MM.1S (cell line): Measurements from ENCODE around the gene SLIT3.

Experiments
- EZH2 ChIP-seq: fragments of 300-600 bp; sonication (generic); optimal IDR thresholded peaks from 2 replicates; pipeline ENCODE3; 2017; ENCODE audit warnings: low read depth, mild to moderate bottlenecking, antibody characterized with exemption, low read length, mixed read lengths
- EZH2phosphoT487 ChIP-seq: fragments of 300-600 bp; sonication (generic); IDR thresholded peaks from 2 replicates; pipeline ENCODE4 v1.6.1; 2018; ENCODE audit warnings: antibody characterized with exemption, low read length
- TF ChIP-seq, protein P1 (sequence below): fragments of 300-600 bp; sonication (generic); IDR thresholded peaks from 2 replicates; pipeline ENCODE4 v1.5.1; 2016; ENCODE audit warnings: antibody characterized with exemption, low read length, mixed read lengths

DNA sequence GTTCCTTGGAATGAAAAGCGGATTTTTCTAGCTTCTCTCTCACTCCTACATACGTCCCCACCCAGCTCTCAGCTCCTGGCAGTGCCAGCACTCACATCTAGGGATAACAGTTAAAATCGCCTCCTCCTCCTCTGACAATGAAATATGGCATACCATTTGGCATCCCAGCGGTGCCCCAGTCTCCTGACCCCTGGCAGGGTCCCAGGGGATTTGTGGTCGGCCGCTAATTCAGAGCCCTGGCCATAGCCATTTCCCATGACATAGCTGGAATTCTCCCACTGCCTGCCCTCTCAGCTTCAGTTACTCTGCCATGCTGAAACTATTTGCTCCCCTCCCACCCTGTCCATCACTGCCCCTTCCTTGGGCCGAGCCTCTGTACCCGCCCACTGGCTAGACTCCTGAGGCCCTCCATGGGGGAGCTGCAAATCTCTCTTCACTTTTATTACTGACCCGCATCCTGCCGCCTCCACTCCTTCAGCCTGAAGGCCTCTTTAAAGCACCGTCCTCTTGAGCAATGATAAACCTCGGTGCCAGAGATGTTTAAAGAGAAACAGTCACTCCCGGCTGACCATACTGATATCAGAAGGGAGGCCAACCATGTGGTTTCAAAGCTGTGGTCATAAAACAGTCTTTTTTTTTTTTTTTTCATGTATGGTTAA lies 139.8 kb downstream of the SLIT3 start:
- TF ChIP-seq, protein P1, sequence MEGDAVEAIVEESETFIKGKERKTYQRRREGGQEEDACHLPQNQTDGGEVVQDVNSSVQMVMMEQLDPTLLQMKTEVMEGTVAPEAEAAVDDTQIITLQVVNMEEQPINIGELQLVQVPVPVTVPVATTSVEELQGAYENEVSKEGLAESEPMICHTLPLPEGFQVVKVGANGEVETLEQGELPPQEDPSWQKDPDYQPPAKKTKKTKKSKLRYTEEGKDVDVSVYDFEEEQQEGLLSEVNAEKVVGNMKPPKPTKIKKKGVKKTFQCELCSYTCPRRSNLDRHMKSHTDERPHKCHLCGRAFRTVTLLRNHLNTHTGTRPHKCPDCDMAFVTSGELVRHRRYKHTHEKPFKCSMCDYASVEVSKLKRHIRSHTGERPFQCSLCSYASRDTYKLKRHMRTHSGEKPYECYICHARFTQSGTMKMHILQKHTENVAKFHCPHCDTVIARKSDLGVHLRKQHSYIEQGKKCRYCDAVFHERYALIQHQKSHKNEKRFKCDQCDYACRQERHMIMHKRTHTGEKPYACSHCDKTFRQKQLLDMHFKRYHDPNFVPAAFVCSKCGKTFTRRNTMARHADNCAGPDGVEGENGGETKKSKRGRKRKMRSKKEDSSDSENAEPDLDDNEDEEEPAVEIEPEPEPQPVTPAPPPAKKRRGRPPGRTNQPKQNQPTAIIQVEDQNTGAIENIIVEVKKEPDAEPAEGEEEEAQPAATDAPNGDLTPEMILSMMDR: no peak
- no peak for TF ChIP-seq EZH2
- TF ChIP-seq EZH2phosphoT487: no peak
